Lung microvascular endothelial cell (primary cell): ENCODE measurements around the gene FUT8. TPM values are rescaled to one million over a fixed set of nuclear protein-coding genes. Genes with fewer than 3 reads are reported as not detected.
A peak's percentile ranks its signal among the peaks of the same experiment; 100 is the strongest.
"Not testable (repeated sequence)": the region's sequence is repeated elsewhere in the genome, so short reads cannot be mapped to it uniquely, and the experiment has no call there.

ENCODE experiments used
- DNase-seq, 2 donors: peaks; one replicate each; pipeline versions ENCODE4 v3.0.0 to v3.0.0-alpha.2; 2010; ENCODE audit warnings: low read depth in 2 of 2
- total RNA-seq: library from RNA; depleted of rRNA; stranded (reverse); fragments of >200 nt; gene quantifications from 2 replicates; pipeline ENCODE4 v1.2.1, GENCODE V29; 2014

Gene FUT8
- total RNA-seq, 1 donor from 2014 or later, result 8.3 TPM

- peak in 1 of 2 donors; percentile 54 for DNase-seq
These were observed 291.9 kb downstream of the FUT8 start for GRCh38 chr14:65704437-65704836.

GRCh38 chr14:65704850-65705249 is 292.3 kb downstream of the FUT8 start:
- DNase-seq, result peak in 1 of 2 donors; percentile 10

DNA sequence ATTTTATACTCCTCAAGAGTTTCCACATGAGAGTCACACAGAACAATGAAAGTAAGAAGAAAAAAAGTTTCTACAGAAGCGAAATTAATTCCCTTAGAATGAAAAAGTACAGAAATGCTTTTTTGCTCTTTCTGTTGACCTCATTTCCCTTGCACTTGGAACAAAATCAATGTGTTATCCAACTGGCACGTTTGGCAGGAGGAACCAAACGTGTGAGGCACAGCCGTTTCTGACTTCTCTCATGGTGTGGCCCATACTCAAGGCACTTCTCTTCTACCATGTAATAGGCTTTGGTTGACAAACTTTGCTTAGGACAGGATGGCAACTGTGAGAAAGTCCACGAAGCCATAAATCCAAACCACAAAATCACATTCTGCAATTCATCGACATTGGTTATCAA is 297.0 kb downstream of the FUT8 start:
- peak; percentile 48 to 82 for DNase-seq

DNA sequence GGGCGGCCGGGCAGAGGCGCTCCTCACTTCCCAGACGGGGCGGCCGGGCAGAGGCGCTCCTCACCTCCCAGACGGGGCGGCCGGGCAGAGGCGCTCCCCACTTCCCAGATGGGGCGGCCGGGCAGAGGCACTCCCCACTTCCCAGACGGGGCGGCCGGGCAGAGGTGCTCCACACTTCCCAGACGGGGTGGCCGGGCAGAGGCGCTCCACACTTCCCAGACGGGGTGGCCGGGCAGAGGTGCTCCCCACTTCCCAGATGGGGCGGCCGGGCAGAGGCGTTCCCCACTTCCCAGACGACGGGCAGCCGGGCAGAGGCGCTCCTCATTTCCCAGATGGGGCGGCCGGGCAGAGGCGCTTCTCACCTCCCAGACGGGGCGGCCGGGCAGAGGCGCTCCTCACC is 304.3 kb downstream of the FUT8 start:
- DNase-seq, result not testable (repeated sequence)

DNA sequence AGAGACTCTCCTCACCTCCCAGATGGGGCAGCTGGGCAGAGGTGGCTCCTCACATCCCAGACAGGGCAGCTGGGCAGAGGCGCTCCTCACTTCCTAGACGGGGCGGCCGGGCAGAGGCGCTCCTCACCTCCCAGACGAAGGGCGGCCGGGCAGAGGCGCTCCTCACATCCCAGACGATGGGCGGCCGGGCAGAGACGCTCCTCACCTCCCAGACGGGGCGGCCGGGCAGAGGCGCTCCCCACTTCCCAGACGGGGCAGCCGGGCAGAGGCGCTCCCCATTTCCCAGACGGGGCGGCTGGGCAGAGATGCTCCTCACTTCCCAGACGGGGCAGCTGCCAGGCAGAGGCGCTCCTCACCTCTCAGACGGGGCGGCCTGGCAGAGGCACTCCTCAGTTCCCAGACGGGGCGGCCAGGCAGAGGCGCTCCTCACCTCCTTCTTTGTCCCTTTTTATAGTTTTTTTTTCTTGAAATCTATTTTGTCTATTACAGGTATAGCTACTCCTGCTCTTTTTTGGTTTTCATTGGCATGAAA is 304.9 kb downstream of the FUT8 start:
- not testable (repeated sequence) for DNase-seq

DNA sequence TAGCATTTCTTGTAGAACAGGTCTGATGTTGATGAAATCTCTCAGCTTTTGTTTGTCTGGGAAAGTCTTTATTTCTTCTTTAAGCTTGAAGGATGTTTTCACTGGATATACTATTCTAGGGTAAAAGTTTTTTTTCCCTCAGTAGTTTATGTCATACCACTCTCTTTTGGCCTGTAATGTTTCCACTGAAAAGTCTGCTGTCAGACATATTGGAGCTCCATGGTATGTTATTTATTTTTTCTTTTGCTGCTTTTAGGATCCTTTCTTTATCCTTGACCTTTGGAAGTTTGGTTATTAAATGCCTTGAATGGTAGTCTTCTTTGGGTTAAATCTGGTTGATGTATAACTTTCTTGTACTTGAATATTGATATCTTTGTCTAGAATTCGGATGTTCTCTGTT is 306.1 kb downstream of the FUT8 start:
- no peak for DNase-seq

- DNase-seq, result no peak
These were observed 307.6 kb downstream of the FUT8 start for GRCh38 chr14:65720171-65720570.

GRCh38 chr14:65720743-65721142 is 308.2 kb downstream of the FUT8 start:
- DNase-seq, result no peak

DNA sequence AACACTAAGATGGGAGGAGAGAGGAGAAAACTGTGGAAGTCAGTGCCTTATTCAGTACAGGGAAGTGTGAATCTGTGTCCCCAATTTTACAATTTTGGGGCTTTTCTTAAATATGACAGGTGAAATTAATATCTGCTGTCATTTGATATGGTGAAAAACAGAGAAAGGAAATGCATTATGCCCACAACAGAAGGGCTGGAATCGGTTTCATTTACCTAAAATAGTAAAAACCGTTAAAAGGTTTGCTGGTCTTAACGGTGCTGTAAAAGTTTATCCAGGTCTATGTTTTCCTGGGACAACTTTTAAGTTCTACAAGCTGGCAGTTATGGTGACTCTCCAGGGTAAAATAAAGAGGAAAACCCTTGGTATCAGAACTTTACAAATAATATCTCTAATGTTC is 310.8 kb downstream of the FUT8 start:
- DNase-seq, result no peak

GRCh38 chr14:65728604-65729003 is 316.1 kb downstream of the FUT8 start:
- DNase-seq, result no peak

DNA sequence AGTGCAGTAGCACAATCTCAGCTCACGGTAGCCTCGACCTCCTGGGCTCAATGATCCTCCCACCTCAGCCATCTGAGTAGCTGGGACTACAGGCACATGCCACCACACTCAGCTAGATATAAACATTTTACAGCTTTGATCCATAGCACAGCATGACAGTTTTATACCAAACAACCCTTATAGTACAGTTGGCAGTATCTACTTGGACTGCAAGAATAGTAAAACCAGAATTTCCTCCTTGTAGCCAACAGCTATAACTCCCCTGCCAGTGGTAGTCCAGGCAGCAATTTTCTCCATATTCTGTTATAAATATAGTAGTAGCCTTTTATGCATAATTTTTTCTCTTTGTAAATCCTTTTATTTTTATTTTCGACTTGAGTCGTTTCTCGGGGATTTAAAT is 317.0 kb downstream of the FUT8 start:
- DNase-seq, result no peak

DNA sequence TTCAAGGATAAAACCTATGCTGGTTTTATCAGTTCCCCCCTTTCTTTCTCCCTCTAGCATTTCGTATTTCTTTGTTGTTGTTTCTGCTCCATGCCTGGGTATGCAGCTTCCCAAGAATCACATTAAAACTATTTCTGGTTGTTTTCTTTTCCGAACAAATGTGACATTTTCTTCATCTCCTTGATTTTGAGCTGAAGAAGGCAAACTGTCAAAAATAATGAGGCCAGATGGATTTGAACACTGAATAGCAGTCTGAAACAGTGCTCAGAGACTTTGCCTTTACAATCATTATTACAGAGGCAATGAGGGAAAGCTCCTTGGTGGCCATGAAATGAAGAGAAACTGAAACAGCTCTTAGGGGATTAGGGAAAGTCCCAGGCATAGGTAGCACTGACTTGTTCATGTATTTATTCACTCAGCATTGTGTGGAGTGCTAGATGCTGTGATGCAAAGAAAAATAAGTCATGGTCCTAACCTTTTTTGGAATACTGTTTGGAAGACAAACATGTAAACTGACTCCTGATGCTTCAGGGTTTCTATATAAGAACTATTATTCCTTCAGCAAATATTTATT is 319.5 kb downstream of the FUT8 start:
- DNase-seq, result peak in 1 of 2 donors; percentile 15

GRCh38 chr14:65738339-65738738 is 325.8 kb downstream of the FUT8 start:
- DNase-seq, result no peak

- no peak for DNase-seq
These were observed 333.1 kb downstream of the FUT8 start for GRCh38 chr14:65745396-65746190.

- DNase-seq, result no peak
These were observed 336.3 kb downstream of the FUT8 start for GRCh38 chr14:65748796-65749195.

GRCh38 chr14:65749287-65749686 is 336.8 kb downstream of the FUT8 start:
- DNase-seq, result no peak

DNA sequence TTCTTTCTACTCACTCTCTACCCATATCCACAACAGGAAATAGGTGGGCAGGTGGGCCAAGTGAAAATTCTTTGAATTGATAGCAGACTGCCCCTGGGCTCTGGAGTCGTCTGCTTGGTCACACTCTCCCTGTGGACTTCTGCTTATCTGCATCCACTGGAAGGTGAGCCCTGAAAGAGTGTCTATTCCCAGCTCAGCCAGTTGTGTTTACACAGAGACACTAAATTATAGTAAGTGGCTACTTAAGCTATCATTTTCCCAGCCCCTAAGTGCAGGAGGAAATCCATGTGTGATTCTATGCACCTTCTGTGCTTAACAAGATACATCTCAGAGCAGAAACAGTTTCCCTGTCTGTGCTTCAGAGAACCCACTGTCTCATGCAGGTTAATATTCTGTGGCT is 338.4 kb downstream of the FUT8 start:
- no peak for DNase-seq

- DNase-seq, result no peak
These were observed 339.0 kb downstream of the FUT8 start for GRCh38 chr14:65751510-65751909.

GRCh38 chr14:65753061-65753460 is 340.5 kb downstream of the FUT8 start:
- DNase-seq, result no peak

GRCh38 chr14:65755331-65755730 is 342.8 kb downstream of the FUT8 start:
- DNase-seq, result no peak

DNA sequence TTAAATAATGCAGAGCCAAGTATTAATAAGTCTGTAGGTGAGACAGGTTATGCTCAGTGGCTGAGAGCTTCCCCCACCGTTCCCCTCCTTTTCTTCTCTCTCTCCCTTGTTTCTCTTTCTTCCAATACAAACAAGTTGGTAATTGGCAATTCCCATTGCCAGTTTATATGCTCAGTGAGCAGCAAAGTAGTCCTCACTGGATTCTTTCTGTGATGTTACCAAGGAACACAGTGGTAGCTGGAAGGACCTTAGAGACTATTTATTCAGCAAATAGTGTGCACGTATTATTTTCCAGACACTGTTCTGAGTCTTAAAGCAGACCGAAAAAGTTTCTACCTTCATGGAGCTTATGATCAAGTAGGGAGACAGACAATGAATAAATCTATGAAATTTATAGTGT is 344.4 kb downstream of the FUT8 start:
- no peak for DNase-seq

DNA sequence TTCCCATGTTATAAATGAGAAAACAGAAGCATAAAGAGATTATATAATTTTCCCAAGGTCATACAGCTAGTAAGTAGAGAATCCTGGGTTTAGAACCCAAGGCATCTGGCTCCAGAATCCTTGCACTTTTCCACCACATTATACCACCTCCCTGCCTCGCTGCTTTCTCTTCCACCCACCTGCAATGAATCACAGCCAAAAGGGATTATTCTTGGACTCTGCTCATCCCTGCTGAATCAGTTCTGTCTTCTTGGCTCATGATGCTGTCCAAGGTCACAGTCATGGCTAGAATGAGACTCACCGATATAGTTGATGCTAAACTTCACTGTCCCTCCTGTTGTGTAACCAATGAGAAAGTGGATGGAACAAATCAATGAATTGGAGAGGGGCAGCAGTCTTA is 356.6 kb downstream of the FUT8 start:
- no peak for DNase-seq

- DNase-seq, result no peak
These were observed 358.2 kb downstream of the FUT8 start for GRCh38 chr14:65770681-65771080.
